ENCODE results near the gene KDM4D.

KDM4D gene

DNA sequence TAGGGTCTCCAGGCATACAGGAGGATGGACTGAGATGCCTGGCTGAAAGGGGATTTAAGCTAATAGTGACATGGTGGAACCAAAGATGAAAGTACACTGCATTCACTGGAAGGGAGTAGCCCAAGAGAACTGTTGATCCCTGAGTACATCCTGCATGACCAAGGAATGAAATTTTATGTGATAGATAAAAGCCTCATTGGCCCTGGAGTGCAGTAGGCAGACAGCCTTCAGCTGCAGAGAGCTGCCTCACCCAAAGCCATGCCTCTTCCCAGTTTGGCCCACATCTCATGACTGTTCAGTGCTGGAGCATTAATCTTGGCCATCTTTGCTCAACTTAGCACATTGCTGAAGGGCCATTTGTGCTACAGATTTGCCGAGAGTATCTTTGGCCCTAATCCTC, 59.5 kb downstream of the KDM4D start:
- TF ChIP-seq, protein P1, sequence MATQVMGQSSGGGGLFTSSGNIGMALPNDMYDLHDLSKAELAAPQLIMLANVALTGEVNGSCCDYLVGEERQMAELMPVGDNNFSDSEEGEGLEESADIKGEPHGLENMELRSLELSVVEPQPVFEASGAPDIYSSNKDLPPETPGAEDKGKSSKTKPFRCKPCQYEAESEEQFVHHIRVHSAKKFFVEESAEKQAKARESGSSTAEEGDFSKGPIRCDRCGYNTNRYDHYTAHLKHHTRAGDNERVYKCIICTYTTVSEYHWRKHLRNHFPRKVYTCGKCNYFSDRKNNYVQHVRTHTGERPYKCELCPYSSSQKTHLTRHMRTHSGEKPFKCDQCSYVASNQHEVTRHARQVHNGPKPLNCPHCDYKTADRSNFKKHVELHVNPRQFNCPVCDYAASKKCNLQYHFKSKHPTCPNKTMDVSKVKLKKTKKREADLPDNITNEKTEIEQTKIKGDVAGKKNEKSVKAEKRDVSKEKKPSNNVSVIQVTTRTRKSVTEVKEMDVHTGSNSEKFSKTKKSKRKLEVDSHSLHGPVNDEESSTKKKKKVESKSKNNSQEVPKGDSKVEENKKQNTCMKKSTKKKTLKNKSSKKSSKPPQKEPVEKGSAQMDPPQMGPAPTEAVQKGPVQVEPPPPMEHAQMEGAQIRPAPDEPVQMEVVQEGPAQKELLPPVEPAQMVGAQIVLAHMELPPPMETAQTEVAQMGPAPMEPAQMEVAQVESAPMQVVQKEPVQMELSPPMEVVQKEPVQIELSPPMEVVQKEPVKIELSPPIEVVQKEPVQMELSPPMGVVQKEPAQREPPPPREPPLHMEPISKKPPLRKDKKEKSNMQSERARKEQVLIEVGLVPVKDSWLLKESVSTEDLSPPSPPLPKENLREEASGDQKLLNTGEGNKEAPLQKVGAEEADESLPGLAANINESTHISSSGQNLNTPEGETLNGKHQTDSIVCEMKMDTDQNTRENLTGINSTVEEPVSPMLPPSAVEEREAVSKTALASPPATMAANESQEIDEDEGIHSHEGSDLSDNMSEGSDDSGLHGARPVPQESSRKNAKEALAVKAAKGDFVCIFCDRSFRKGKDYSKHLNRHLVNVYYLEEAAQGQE (IDR thresholded peaks at IDR 0.05; ENCODE audit: insufficient read depth in 1 of 2, low read depth in 2 of 2, low read length in 2 of 2) = no peak
- TF ChIP-seq POLR2AphosphoS5 (IDR thresholded peaks at IDR 0.05; ENCODE audit: low read depth, low read length) = no peak
- TF ChIP-seq SIN3A (IDR thresholded peaks at IDR 0.05; ENCODE audit: borderline replicate concordance, insufficient read depth, low read length) = no peak
- no peak for TF ChIP-seq FOXP2 (optimal IDR thresholded peaks at IDR 0.05; ENCODE audit: borderline replicate concordance, extremely low read depth, extremely low read length, insufficient read depth)
- no peak for TF ChIP-seq TAF1 (IDR thresholded peaks at IDR 0.05; ENCODE audit: borderline replicate concordance, insufficient read depth, low read length)

DNA sequence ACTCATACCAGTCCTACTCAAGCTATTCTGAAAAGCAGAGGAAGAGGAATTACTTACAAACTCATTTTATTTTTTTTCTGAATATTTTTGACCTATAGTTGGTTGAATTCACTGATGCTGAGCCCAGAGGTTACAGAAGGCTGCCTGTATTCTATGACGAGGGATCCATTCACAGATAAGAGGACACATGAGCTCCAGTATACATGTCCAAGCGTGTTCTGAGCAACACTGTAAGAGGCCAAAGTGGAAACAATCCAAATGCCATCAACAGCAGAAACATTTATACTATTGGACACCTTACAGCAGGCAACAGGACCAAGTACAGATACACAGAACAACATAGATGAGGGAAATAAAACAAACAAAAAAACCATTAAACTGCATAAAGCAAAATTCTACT, 61.8 kb downstream of the KDM4D start:
- TF ChIP-seq SIN3A (IDR thresholded peaks at IDR 0.05; ENCODE audit: borderline replicate concordance, insufficient read depth, low read length) = no peak
- TF ChIP-seq POLR2AphosphoS5 (IDR thresholded peaks at IDR 0.05; ENCODE audit: low read depth, low read length) = no peak
- TF ChIP-seq, protein P1 (IDR thresholded peaks at IDR 0.05; ENCODE audit: insufficient read depth in 1 of 2, low read depth in 2 of 2, low read length in 2 of 2) = no peak
- no peak for TF ChIP-seq FOXP2 (optimal IDR thresholded peaks at IDR 0.05; ENCODE audit: borderline replicate concordance, extremely low read depth, extremely low read length, insufficient read depth)
- TF ChIP-seq TAF1 (IDR thresholded peaks at IDR 0.05; ENCODE audit: borderline replicate concordance, insufficient read depth, low read length) = no peak

DNA sequence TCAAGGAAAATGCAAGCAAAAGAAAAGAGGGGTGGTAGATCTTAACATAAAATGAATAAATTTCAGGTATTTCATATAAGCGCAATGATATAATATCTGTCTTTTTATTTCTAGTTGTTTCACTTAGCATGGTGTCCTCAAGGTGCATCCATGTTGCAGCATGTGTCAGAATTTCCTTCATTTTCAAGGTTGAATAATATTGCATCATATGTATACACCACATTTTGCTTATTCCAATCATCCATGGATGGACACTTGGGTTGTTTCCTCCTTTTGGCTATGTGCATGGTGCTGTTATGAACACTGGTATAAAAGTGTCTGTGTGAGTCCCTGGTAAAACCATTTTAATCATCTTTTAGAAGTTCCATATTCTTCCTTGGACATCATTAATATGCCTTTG, 68.7 kb downstream of the KDM4D start:
- TF ChIP-seq, protein P1 (IDR thresholded peaks at IDR 0.05; ENCODE audit: insufficient read depth in 1 of 2, low read depth in 2 of 2, low read length in 2 of 2) = no peak
- TF ChIP-seq SIN3A (IDR thresholded peaks at IDR 0.05; ENCODE audit: borderline replicate concordance, insufficient read depth, low read length) (no peak), FOXP2 (optimal IDR thresholded peaks at IDR 0.05; ENCODE audit: borderline replicate concordance, extremely low read depth, extremely low read length, insufficient read depth) (no peak), POLR2AphosphoS5 (IDR thresholded peaks at IDR 0.05; ENCODE audit: low read depth, low read length) (no peak), TAF1 (IDR thresholded peaks at IDR 0.05; ENCODE audit: borderline replicate concordance, insufficient read depth, low read length) (no peak)

DNA sequence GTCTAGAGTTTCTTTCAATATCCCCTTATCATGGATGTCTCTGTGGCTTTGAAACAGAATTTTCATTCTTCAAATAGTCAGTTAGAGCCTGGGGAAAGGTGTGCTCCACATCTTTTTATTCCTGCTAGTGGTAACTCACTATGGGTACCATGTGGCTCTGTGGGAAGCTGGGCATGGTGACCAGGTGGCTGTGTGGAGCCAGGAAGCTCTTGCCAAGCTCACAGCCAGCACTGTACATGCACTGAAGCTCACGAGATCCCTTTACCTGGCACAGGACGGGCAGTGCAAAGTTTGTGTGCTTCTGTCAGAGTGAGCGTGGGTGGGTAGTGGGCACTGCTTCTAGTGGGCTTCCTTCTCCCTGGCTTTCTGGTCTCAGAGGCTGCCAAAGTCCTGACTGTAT, 69.4 kb downstream of the KDM4D start:
- TF ChIP-seq FOXP2 (optimal IDR thresholded peaks at IDR 0.05; ENCODE audit: borderline replicate concordance, extremely low read depth, extremely low read length, insufficient read depth) (no peak), TAF1 (IDR thresholded peaks at IDR 0.05; ENCODE audit: borderline replicate concordance, insufficient read depth, low read length) (no peak), SIN3A (IDR thresholded peaks at IDR 0.05; ENCODE audit: borderline replicate concordance, insufficient read depth, low read length) (no peak), POLR2AphosphoS5 (IDR thresholded peaks at IDR 0.05; ENCODE audit: low read depth, low read length) (no peak)
- TF ChIP-seq, protein P1 (IDR thresholded peaks at IDR 0.05; ENCODE audit: insufficient read depth in 1 of 2, low read depth in 2 of 2, low read length in 2 of 2) = no peak

DNA sequence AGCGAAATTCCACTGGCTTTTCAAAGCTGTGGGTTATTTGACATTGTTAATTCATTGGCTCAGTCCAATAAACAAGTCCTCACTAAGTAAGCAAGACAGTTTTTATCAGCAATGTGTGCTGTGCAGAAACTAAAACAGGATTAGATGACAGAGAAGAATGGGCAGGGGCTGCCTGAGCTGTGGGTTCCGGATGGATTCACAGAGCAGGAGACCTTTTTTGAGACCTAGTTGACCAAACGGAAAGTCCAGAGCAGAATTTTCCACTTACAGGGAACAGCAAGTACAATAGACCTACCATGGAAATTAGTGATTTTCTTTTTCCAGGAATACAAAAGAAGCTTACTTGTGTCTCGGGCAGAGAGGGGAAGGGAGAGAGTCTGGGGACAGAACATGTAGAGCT, 70.5 kb downstream of the KDM4D start:
- no peak for TF ChIP-seq FOXP2 (optimal IDR thresholded peaks at IDR 0.05; ENCODE audit: borderline replicate concordance, extremely low read depth, extremely low read length, insufficient read depth)
- TF ChIP-seq, protein P1 (IDR thresholded peaks at IDR 0.05; ENCODE audit: insufficient read depth in 1 of 2, low read depth in 2 of 2, low read length in 2 of 2) = no peak
- TF ChIP-seq SIN3A (IDR thresholded peaks at IDR 0.05; ENCODE audit: borderline replicate concordance, insufficient read depth, low read length) = no peak
- no peak for TF ChIP-seq TAF1 (IDR thresholded peaks at IDR 0.05; ENCODE audit: borderline replicate concordance, insufficient read depth, low read length)

Data from PFSK-1 (cell line).